Measurements from ENCODE around the gene SLC17A3.

- no peak for TF ChIP-seq ZNF274 (IDR thresholded peaks at IDR 0.05; ENCODE audit: low read depth, low read length)
- TF ChIP-seq YY1 (IDR thresholded peaks at IDR 0.05; ENCODE audit: insufficient read depth, insufficient read length) = no peak
- TF ChIP-seq SUZ12 (IDR thresholded peaks at IDR 0.05; ENCODE audit: extremely low read depth, insufficient read depth, insufficient read length) = no peak
Measured at GRCh38 chr6:25874118-25874517, at the start of gene SLC17A3.

All from NT2/D1 (cell line).